IPS-18a (cell line): Measurements from ENCODE around the gene DLG2.
A peak's percentile ranks its signal among the peaks of the same experiment; 100 is the strongest.

Experiments used
- H3K27ac ChIP-seq: one replicate; pipeline ENCODE4 v1.5.1; 2013; ENCODE audit warnings: low read length
- H3K27me3 ChIP-seq: one replicate; pipeline ENCODE4 v1.6.1; 2013; ENCODE audit warnings: mild to moderate bottlenecking, low read length; ENCODE audit not compliant: control insufficient read depth, insufficient read depth
- H3K36me3 ChIP-seq: one replicate; pipeline ENCODE4 v1.6.1; 2013; ENCODE audit warnings: low read depth, low read length; ENCODE audit not compliant: control insufficient read depth
- H3K4me1 ChIP-seq: one replicate; pipeline ENCODE4 v1.6.1; 2013; ENCODE audit warnings: low read depth, low read length; ENCODE audit not compliant: control insufficient read depth
- H3K4me3 ChIP-seq: one replicate; pipeline ENCODE4 v1.5.1; 2013; ENCODE audit warnings: low read length
- H3K9ac ChIP-seq: one replicate; pipeline ENCODE4 v1.6.1; 2013; ENCODE audit warnings: mild to moderate bottlenecking, low read length, moderate library complexity
- H3K9me3 ChIP-seq: one replicate; pipeline ENCODE4 v1.6.1; 2013; ENCODE audit warnings: low read depth, low read length; ENCODE audit not compliant: control insufficient read depth

Gene DLG2

GRCh38 chr11:84963240-84963639, 663.9 kb downstream of the DLG2 start:
- H3K4me1 ChIP-seq: peaks cover 14% of the 10 kb centered on the region
- H3K9ac ChIP-seq: no peak overlapping the region
- no peak overlapping the region for H3K27ac ChIP-seq
- H3K4me3 ChIP-seq: no peak overlapping the region
- no peaks in the 10 kb centered on the region for H3K9me3 ChIP-seq
- no peaks in the 10 kb centered on the region for H3K27me3 ChIP-seq
- H3K36me3 ChIP-seq: no peaks in the 10 kb centered on the region

- no peaks in the 10 kb centered on the region for H3K36me3 ChIP-seq
- no peak overlapping the region for H3K9ac ChIP-seq
- H3K9me3 ChIP-seq: no peaks in the 10 kb centered on the region
- no peaks in the 10 kb centered on the region for H3K27me3 ChIP-seq
- no peak overlapping the region for H3K27ac ChIP-seq
- H3K4me3 ChIP-seq: no peak overlapping the region
- peaks cover 14% of the 10 kb centered on the region for H3K4me1 ChIP-seq
Measured at GRCh38 chr11:84962018-84962417, 665.1 kb downstream of the DLG2 start.

GRCh38 chr11:84958295-84958694, 668.8 kb downstream of the DLG2 start:
- no peak overlapping the region for H3K27ac ChIP-seq
- H3K4me3 ChIP-seq: no peak overlapping the region
- H3K36me3 ChIP-seq: no peaks in the 10 kb centered on the region
- no peaks in the 10 kb centered on the region for H3K9me3 ChIP-seq
- H3K4me1 ChIP-seq: no peaks in the 10 kb centered on the region
- no peaks in the 10 kb centered on the region for H3K27me3 ChIP-seq
- H3K9ac ChIP-seq: no peak overlapping the region

GRCh38 chr11:84950569-84951270, 676.4 kb downstream of the DLG2 start:
- Histone ChIP-seq H3K4me3 (no peak overlapping the region), H3K9ac (no peak overlapping the region), H3K27me3 (no peaks in the 10 kb centered on the region), H3K36me3 (no peaks in the 10 kb centered on the region), H3K27ac (no peak overlapping the region), H3K9me3 (no peaks in the 10 kb centered on the region), H3K4me1 (peaks cover 10% of the 10 kb centered on the region)

GRCh38 chr11:84947970-84948580, 679.1 kb downstream of the DLG2 start:
- H3K4me1 ChIP-seq: peaks cover 10% of the 10 kb centered on the region
- no peak overlapping the region for H3K4me3 ChIP-seq
- no peaks in the 10 kb centered on the region for H3K36me3 ChIP-seq
- H3K27ac ChIP-seq: no peak overlapping the region
- H3K9ac ChIP-seq: no peak overlapping the region
- H3K9me3 ChIP-seq: no peaks in the 10 kb centered on the region
- no peaks in the 10 kb centered on the region for H3K27me3 ChIP-seq

GRCh38 chr11:84947070-84947469, 680.1 kb downstream of the DLG2 start:
- Histone ChIP-seq H3K4me1 (peaks cover 10% of the 10 kb centered on the region), H3K9me3 (no peaks in the 10 kb centered on the region), H3K27me3 (no peaks in the 10 kb centered on the region), H3K36me3 (no peaks in the 10 kb centered on the region), H3K9ac (no peak overlapping the region), H3K27ac (no peak overlapping the region), H3K4me3 (no peak overlapping the region)

- H3K4me1 ChIP-seq: no peaks in the 10 kb centered on the region
- no peak overlapping the region for H3K27ac ChIP-seq
- H3K4me3 ChIP-seq: no peak overlapping the region
- no peaks in the 10 kb centered on the region for H3K9me3 ChIP-seq
- H3K36me3 ChIP-seq: no peaks in the 10 kb centered on the region
- no peaks in the 10 kb centered on the region for H3K27me3 ChIP-seq
- no peak overlapping the region for H3K9ac ChIP-seq
Measured at GRCh38 chr11:84930863-84931262, 696.3 kb downstream of the DLG2 start.

- Histone ChIP-seq H3K4me3 (no peak overlapping the region), H3K9ac (no peak overlapping the region), H3K27me3 (no peaks in the 10 kb centered on the region), H3K36me3 (no peaks in the 10 kb centered on the region), H3K4me1 (peaks cover under 1% of the 10 kb centered on the region), H3K27ac (no peak overlapping the region), H3K9me3 (no peaks in the 10 kb centered on the region)
Measured at GRCh38 chr11:84929738-84930137, 697.4 kb downstream of the DLG2 start.

GRCh38 chr11:84924154-84924692, 702.9 kb downstream of the DLG2 start:
- peaks cover 43% of the 10 kb centered on the region for H3K4me1 ChIP-seq
- no peak overlapping the region for H3K27ac ChIP-seq
- H3K27me3 ChIP-seq: peaks cover 8% of the 10 kb centered on the region
- H3K9me3 ChIP-seq: no peaks in the 10 kb centered on the region
- no peaks in the 10 kb centered on the region for H3K36me3 ChIP-seq
- H3K4me3 ChIP-seq: no peak overlapping the region
- no peak overlapping the region for H3K9ac ChIP-seq

GRCh38 chr11:84923489-84923888, 703.7 kb downstream of the DLG2 start:
- Histone ChIP-seq H3K4me3 (peak overlapping the region; percentile 38), H3K36me3 (no peaks in the 10 kb centered on the region), H3K9ac (no peak overlapping the region), H3K4me1 (peaks cover 43% of the 10 kb centered on the region), H3K9me3 (no peaks in the 10 kb centered on the region), H3K27ac (no peak overlapping the region), H3K27me3 (peaks cover 8% of the 10 kb centered on the region)

GRCh38 chr11:84922836-84923235, 704.3 kb downstream of the DLG2 start:
- peak overlapping the region; percentile 38 for H3K4me3 ChIP-seq
- no peaks in the 10 kb centered on the region for H3K9me3 ChIP-seq
- H3K27me3 ChIP-seq: peaks cover 8% of the 10 kb centered on the region
- H3K36me3 ChIP-seq: no peaks in the 10 kb centered on the region
- H3K27ac ChIP-seq: no peak overlapping the region
- H3K4me1 ChIP-seq: peaks cover 43% of the 10 kb centered on the region
- H3K9ac ChIP-seq: peak overlapping the region; percentile 8
